GM18502 (cell line): Measurements from ENCODE around the gene STRADA.
A peak's percentile ranks its signal among the peaks of the same experiment; 100 is the strongest.
"Not testable (repeated sequence)": the region's sequence is repeated elsewhere in the genome, so short reads cannot be mapped to it uniquely, and the experiment has no call there.

Experiments
- ATAC-seq: cut with Tn5 transposase; IDR thresholded peaks from one replicate; pipeline ENCODE4 v1.9.1; 2021; ENCODE audit warnings: mild to moderate bottlenecking; ENCODE audit not compliant: unreplicated experiment, poor library complexity

STRADA gene

GRCh38 chr17:63760771-63761539, 19.4 kb upstream of the STRADA start:
- ATAC-seq = no peak

DNA sequence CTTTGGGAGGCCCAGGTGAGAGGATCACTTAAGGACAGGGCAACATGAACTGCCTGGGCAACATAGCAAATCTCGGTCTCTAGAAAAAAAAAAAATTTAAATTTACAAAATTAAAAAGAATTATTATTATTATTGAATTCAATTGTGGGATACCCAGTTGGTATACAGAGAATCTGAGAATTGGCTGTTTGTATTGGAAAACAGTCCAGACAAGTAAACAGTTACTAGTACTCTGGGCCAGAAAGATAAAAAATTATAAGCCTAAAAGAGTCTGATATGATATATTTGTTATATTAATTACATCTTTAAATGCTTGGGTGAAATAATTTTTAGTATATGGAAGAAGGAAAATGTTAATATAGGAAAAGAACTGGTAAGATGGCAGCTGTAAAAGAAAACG, 16.8 kb upstream of the STRADA start:
- no peak for ATAC-seq

DNA sequence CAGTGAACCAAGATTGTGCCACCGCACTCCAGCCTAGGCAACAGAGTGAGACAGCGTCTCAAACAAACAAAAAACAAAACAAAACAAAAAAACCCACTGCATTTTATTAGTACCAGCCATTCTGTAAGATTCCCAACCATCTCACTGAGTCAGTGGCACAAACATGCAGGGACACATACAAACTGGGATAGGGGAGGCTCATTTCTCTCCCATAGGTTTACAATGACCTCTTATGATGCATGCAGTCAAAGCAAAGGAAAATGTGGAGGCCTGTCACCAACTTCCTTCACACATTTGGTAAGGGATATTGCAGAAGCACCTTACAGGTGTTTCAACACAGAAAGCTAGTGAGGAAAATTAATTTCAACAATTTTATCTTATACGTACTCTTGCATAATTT, 12.4 kb upstream of the STRADA start:
- ATAC-seq = no peak

DNA sequence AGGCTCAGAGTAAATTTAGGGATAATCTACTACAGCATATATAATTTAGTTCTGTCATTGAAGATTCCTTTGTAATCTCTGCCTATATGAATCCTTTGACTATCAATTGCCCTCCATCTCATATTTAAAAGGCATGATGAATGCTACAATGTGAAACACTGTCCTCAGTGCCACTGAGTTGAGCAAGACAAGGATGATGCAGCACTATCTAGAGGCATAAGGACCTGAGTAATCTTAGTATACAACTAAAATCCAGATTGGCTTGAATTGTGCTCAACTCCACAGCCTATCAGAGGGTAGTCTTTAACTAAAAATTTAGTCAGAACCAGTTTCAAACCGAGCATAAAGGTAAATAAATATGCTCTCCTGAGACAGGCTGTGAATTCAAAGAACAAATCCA, 11.6 kb upstream of the STRADA start:
- ATAC-seq = no peak

DNA sequence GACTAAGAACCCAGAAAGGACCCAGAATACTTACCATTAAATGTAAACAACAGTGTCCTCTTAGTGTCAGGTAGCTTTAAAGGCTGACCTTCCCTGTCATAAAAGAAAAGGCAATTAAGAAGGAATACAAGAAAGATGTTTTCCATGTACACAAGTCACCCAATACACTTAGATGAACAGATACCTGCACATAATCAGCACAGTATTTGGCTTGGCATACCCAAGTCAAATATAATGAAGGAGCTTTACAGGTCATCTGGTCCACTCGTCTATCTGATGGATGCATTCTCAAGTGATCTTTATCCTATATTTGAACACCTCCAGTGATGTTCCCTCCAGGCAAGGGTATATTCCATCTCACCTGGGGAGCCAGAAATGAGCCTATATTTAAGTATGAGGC, 11.1 kb upstream of the STRADA start:
- no peak for ATAC-seq

GRCh38 chr17:63751806-63752205, 10.2 kb upstream of the STRADA start:
- no peak for ATAC-seq

DNA sequence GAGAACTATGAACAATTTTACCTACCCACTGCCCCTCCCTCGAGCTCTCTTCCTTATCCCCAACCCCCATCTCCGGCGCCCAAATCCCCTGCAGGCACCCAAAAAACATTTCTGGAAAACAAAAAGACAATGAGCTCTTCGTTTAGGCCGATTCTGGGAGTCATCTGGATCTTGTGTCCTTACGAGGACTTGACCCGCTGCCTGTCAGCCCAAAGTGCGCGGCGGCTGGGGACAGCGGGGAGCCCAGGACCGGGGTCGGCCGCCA, 524 bp downstream of the STRADA start:
- ATAC-seq = peak; percentile 0

DNA sequence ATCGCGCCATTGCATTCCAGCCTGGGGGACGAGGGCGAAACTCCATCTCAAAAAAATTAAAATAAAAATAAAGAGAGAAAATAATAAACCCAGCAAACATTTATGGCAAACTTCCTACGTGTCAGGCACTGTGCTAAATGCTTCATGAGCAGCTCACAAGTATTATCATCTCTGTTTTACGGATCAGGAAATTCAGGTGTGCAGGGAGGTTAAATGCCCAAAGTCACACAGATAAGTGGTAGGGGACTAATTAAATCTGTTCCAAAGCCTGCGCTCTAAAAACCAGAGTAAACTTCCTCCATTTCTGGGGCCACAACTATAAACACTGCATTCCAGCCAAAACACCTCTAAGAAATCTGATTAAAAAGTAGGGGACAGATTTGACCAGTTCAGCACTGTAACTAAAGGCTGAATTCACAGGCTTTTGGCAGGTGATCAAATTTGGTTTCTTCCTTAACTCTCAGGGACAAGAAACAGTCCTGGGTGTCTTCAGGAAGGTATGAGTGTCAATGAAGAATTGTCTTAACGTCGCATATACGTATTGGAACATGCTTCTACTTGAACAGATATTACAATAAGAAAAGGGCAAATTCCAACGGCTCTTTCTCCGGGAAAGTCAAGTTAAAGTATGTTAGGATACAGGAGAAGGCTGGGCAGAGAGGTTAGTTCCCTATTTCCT, 996 bp downstream of the STRADA start:
- no peak for ATAC-seq

DNA sequence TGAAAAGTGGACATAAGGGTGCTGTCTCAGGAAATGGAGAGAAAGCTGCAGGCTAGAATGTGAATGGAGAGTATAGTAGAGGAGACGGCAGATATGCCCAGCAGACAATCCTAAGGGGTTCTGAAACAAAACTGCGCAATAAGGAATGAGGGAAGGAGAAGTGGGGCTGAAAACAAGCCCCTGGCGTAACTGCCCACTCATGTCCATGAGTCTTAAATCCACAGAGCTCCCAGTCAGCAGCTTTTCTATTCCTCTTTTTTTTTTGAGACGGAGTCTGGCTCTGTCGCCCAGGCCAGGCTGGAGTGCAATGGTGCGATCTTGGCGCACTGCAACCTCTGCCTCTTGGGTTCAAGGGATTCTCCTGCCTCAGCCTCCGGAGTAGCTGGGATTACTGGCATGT, 5.9 kb downstream of the STRADA start:
- no peak for ATAC-seq

- no peak for ATAC-seq
These were observed 19.2 kb downstream of the STRADA start for GRCh38 chr17:63722403-63722802.

- ATAC-seq = not testable (repeated sequence)
These were observed 21.4 kb downstream of the STRADA start for GRCh38 chr17:63720194-63720593.

DNA sequence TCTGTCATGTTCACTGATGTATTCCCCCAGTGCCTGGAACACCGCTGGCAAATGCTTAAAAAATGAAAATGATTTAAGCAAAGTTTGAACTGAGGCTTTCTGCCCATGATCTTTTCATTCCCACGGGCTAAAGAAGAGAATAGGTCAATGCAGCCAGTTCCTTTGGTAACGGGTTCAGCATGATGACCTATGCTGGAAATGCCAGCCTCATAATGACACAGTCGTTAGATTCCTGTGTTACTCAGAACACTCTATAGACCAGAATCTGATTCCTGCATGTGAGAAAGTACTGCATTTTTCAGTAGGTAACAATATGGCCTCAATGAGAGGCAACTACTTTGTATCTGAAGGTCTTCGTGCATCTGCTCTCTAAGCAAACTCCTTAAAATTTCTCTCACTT, 22.6 kb downstream of the STRADA start:
- ATAC-seq = no peak

GRCh38 chr17:63716426-63716825, 25.2 kb downstream of the STRADA start:
- ATAC-seq = no peak

DNA sequence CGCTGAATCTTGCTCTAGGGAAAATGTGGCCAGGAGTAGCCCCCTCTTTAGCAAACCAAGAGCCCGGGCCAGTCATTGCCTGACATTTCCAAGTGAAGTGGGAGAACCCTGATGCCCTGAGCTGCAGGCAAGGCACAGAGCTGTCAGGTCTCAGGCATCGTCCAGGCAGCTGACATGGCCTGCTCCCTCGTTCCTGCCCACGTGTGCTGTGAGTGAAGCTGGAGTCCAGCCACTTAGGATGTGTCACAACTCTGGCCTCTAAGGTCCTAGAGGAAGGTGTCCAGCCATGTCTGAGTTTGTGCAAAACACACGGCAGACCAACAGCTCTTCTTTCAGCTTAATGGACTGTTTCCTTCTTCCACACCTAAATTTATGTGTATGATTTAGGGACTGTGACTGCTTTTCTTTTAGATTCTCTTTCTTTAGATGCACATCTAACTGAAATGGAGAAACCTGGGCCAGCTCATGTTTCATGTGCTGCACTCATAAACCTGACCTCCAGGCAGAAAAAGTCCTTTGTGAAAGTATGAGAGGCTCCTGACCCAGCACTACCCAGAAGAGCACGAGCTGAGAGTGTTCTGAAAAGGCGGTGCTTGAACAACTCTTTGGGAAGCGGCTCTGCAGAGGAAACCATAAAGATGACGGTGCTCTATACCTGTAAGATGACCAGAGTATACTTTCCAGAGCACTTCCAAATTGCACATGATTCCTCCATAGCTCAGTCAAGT, 26.9 kb downstream of the STRADA start:
- ATAC-seq = no peak

- ATAC-seq = no peak
These were observed 32.5 kb downstream of the STRADA start for GRCh38 chr17:63709110-63709509.

GRCh38 chr17:63707151-63707550, 34.4 kb downstream of the STRADA start:
- no peak for ATAC-seq

DNA sequence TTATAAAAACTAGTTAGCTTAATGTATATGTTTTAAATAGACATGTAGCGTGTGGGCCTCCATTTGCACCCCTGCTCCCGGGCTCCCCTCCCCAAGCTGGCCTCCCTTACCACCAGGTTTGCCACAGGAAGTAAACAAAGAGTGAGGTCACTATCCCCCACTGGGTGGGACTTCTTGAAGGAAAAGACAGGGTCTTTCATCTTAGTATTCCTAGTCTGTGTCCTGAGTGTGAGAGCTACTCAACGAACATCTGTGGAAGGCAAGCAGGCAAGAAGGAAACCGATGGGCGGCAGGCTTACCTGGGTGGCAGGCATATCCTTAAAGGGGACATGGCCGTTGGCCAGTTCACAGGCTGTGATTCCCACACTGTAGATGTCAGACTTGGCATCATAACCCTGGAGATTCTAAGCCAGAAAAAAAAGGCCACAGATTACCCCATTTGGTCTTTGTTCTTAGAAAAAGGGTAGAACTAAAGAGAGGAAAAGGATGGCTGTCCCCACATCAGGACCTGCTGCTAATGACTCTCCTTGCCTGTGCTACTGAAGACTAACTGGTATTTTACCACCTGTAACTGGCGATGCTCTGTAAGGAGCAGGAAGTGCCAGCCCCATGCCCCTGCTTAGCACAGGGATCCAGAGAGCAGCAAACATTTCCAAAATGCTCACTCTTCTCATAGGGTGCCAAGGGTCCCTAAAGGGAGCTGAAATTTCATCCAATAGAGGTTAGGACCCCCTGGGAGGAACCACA, 35.1 kb downstream of the STRADA start:
- ATAC-seq = no peak

GRCh38 chr17:63705657-63706056, 35.9 kb downstream of the STRADA start:
- ATAC-seq = no peak

GRCh38 chr17:63704836-63705235, 36.8 kb downstream of the STRADA start:
- no peak for ATAC-seq

DNA sequence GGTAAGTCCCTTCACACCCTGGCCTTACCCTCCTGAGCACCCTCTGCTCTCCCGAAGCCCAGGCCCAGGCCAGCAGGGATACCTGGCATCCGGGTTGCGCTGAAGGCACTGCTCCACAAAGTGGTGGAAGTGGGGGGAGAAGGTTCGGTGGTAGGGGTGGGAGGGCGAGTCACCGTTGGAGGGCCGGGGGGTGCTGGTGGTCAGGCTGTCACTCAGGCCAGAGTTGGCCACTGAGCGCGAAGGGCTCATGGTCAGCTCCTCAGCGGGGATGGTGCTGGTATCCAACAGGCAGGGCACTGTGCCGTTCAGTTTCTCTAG, 37.4 kb downstream of the STRADA start:
- ATAC-seq = no peak
